ENCODE measurements around the gene IFNLR1.
A peak's percentile ranks its signal among the peaks of the same experiment; 100 is the strongest.

The IFNLR1 gene

GRCh38 chr1:24147816-24148215, 39.3 kb downstream of the IFNLR1 start:
- DNase-seq (ENCODE audit: low spot score): no peak

- DNase-seq (ENCODE audit: low spot score): no peak
Measured at GRCh38 chr1:24147194-24147593, 39.9 kb downstream of the IFNLR1 start.

GRCh38 chr1:24142546-24143534, 44.2 kb downstream of the IFNLR1 start, which contains the start of gene IL22RA1:
Gene IL22RA1, minus strand, starts transcription at chr1:24143140. Its CDS starts 58 bp downstream, at chr1:24143082.
- peak; percentile 52 for DNase-seq (ENCODE audit: low spot score)

GRCh38 chr1:24141311-24141997, 45.6 kb downstream of the IFNLR1 start:
- DNase-seq (ENCODE audit: low spot score): no peak

- DNase-seq (ENCODE audit: low spot score): no peak
Measured at GRCh38 chr1:24140741-24141181, 46.3 kb downstream of the IFNLR1 start.

- no peak for DNase-seq (ENCODE audit: low spot score)
Measured at GRCh38 chr1:24139841-24140425, 47.2 kb downstream of the IFNLR1 start.

- DNase-seq (ENCODE audit: low spot score): no peak
Measured at GRCh38 chr1:24139222-24139489, 47.9 kb downstream of the IFNLR1 start.

GRCh38 chr1:24138476-24139221, 48.4 kb downstream of the IFNLR1 start:
- no peak for DNase-seq (ENCODE audit: low spot score)

GRCh38 chr1:24136956-24137539, 50.0 kb downstream of the IFNLR1 start:
- no peak for DNase-seq (ENCODE audit: low spot score)

- DNase-seq (ENCODE audit: low spot score): no peak
Measured at GRCh38 chr1:24134376-24134775, 52.7 kb downstream of the IFNLR1 start.

GRCh38 chr1:24133819-24134218, 53.3 kb downstream of the IFNLR1 start:
- no peak for DNase-seq (ENCODE audit: low spot score)

GRCh38 chr1:24130385-24130784, 56.7 kb downstream of the IFNLR1 start:
- DNase-seq (ENCODE audit: low spot score): no peak

GRCh38 chr1:24127801-24128363, 59.2 kb downstream of the IFNLR1 start:
- DNase-seq (ENCODE audit: low spot score): no peak

GRCh38 chr1:24127134-24127800, 59.8 kb downstream of the IFNLR1 start:
- no peak for DNase-seq (ENCODE audit: low spot score)

- no peak for DNase-seq (ENCODE audit: low spot score)
Measured at GRCh38 chr1:24126672-24127023, 60.4 kb downstream of the IFNLR1 start.

GRCh38 chr1:24126018-24126671, 60.9 kb downstream of the IFNLR1 start:
- DNase-seq (ENCODE audit: low spot score): no peak

- no peak for DNase-seq (ENCODE audit: low spot score)
Measured at GRCh38 chr1:24125456-24125855, 61.6 kb downstream of the IFNLR1 start.

GRCh38 chr1:24124980-24125379, 62.1 kb downstream of the IFNLR1 start:
- no peak for DNase-seq (ENCODE audit: low spot score)

- no peak for DNase-seq (ENCODE audit: low spot score)
Measured at GRCh38 chr1:24123611-24124010, 63.5 kb downstream of the IFNLR1 start.

- no peak for DNase-seq (ENCODE audit: low spot score)
Measured at GRCh38 chr1:24122776-24123175, 64.3 kb downstream of the IFNLR1 start.
